ENCODE results near the gene KCNE3.

KCNE3 gene

GRCh38 chr11:74471668-74472429, 4.5 kb upstream of the KCNE3 start:
- DNase-seq (ENCODE audit: low read depth), result no peak
- no peak overlapping the region for H3K4me3 ChIP-seq (ENCODE audit: low read depth, low read length)
- no peak for TF ChIP-seq CTCF (IDR thresholded peaks at IDR 0.05; ENCODE audit: insufficient read depth, low read depth, low read length, missing control alignments)

DNA sequence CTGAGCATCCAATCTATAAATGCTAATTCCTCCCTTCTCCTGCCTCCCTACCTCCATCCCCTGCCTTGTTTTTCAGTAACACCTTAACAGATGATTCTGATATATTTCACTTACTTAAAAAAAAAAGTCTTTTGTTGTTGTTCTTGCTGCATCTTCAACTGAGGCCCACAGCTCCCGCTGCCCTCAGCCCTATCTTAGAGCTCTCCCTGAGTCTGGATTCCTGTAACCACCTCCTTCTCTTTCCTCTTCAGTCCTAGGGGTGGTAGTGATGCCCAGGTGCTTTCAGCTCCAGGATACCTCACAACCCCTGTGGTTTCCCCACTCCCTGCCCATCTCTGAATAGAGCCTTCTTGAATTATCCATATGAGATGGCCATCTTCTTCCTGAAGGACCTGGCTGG, 3.7 kb upstream of the KCNE3 start:
- no peak overlapping the region for H3K4me3 ChIP-seq (ENCODE audit: low read depth, low read length)
- TF ChIP-seq CTCF (IDR thresholded peaks at IDR 0.05; ENCODE audit: insufficient read depth, low read depth, low read length, missing control alignments), result no peak
- no peak for DNase-seq (ENCODE audit: low read depth)

DNA sequence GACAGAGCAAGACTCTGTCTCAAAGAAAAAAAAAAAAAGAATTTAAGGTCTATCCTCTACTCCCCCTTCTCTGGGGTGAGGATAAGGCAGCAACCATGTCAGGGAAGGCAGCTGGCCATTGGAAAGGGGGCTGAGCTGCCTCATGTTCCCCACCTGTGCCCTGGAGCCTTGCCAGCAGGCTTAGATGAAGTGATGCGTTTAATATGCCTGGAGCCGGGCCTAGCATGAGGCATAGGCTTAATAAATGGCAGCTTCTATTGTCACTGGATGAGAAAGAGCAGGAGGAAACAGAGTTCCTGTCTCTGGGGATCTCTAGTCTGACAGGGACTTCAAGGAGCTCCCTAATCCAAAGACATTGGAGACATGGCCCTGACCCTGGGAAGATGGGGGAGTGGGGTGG, 3.2 kb upstream of the KCNE3 start:
- TF ChIP-seq CTCF (IDR thresholded peaks at IDR 0.05; ENCODE audit: insufficient read depth, low read depth, low read length, missing control alignments), result no peak
- no peak for DNase-seq (ENCODE audit: low read depth)
- no peak overlapping the region for H3K4me3 ChIP-seq (ENCODE audit: low read depth, low read length)

- no peak for DNase-seq (ENCODE audit: low read depth)
- H3K4me3 ChIP-seq (ENCODE audit: low read depth, low read length), result no peak overlapping the region
- TF ChIP-seq CTCF (IDR thresholded peaks at IDR 0.05; ENCODE audit: insufficient read depth, low read depth, low read length, missing control alignments), result no peak
These were observed 1.6 kb upstream of the KCNE3 start for GRCh38 chr11:74468936-74469335.

- no peak overlapping the region for H3K4me3 ChIP-seq (ENCODE audit: low read depth, low read length)
- DNase-seq (ENCODE audit: low read depth), result no peak
- TF ChIP-seq CTCF (IDR thresholded peaks at IDR 0.05; ENCODE audit: insufficient read depth, low read depth, low read length, missing control alignments), result no peak
These were observed 1.2 kb upstream of the KCNE3 start for GRCh38 chr11:74468521-74468920.

DNA sequence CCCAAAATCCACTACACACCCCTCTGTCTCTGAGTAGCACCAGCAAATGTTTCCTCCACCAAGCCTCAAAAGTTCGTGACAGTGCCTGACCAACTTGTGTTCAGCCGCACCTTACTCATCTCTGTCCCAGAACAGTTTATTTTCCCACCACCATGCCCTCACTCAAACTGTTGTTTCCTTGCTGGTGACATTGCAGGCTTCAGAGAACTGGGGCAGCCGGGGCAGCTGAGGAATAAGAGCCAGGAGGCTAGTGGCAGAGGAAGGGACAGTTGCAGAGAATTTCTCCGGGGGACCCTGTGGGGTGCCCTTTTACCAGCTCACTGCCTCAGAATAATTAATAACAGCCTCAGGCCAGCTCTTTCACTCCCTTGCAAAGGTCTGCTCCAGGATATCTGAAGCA, 709 bp upstream of the KCNE3 start:
- TF ChIP-seq CTCF (IDR thresholded peaks at IDR 0.05; ENCODE audit: insufficient read depth, low read depth, low read length, missing control alignments), result no peak
- H3K4me3 ChIP-seq (ENCODE audit: low read depth, low read length), result no peak overlapping the region

DNA sequence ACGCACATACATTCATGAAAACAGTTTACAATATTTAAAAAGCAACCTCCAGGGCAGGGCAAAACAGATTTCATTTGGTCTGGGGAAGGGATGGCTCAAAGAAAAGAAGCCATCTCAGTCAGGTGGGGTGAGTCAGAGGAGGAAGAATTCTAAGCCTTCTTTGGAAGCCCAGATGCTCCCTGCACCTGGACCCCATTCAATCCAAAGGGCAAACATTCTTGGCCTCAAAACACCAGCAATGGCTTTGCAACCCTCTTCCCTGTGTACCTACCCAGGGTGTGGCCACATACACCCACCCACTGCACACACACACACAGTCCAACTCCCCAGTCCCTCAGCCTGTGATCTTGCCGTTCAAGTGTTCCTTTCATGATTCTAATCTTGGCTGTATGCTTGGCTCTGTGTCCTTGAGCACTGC, 2.0 kb downstream of the KCNE3 start:
- TF ChIP-seq CTCF (IDR thresholded peaks at IDR 0.05; ENCODE audit: insufficient read depth, low read depth, low read length, missing control alignments), result no peak
- no peak for DNase-seq (ENCODE audit: low read depth)
- no peak overlapping the region for H3K4me3 ChIP-seq (ENCODE audit: low read depth, low read length)

More for the DNA sequence above, 709 bp upstream of the KCNE3 start:
- no peak for DNase-seq (ENCODE audit: low read depth)

Measured in GM12865 (cell line).